Daoy (cell line): Measurements from ENCODE around the gene CSF3. TPM values are rescaled to one million over a fixed set of nuclear protein-coding genes. Genes with fewer than 3 reads are reported as not detected.

Experiments used
- DNase-seq: peaks from one replicate; pipeline ENCODE4 v3.0.0-alpha.2; 2015; ENCODE audit warnings: low read depth
- total RNA-seq: library from RNA; depleted of rRNA; stranded (reverse); fragments of >200 nt; shearing (Covaris generic); gene quantifications from 2 replicates; pipeline ENCODE4 v1.2.3, GENCODE V29; 2014; rRNA removed

CSF3 gene
- total RNA-seq, 1 experiment from 2014 or later: 0.29 TPM

- DNase-seq: no peak
These were observed 45.8 kb downstream of the CSF3 start for GRCh38 chr17:40060887-40061608.

GRCh38 chr17:40061609-40062038 lies 46.4 kb downstream of the CSF3 start:
- DNase-seq: no peak

- DNase-seq: peak; percentile 74
These were observed 47.3 kb downstream of the CSF3 start, which contains the start of gene THRA for GRCh38 chr17:40062329-40063186. Gene THRA, plus strand, starts transcription at chr17:40062965. Its CDS starts 11,524 bp downstream, at chr17:40074489.

GRCh38 chr17:40063187-40063771 lies 48.0 kb downstream of the CSF3 start:
- DNase-seq: no peak

GRCh38 chr17:40063901-40064531 lies 48.8 kb downstream of the CSF3 start:
- no peak for DNase-seq

- DNase-seq: peak; percentile 35
These were observed 49.9 kb downstream of the CSF3 start for GRCh38 chr17:40064971-40065768.

GRCh38 chr17:40065769-40066510 lies 50.7 kb downstream of the CSF3 start:
- no peak for DNase-seq

Other genes with a start within 250 kb of the CSF3 start
- 0.30 and 0.74 TPM in 2 replicates for gene IKZF3, start 151.1 kb upstream of the CSF3 start, total RNA-seq
- not detected in 2 replicates for gene ZPBP2, start 147.2 kb upstream of the CSF3 start, total RNA-seq
- 0.57 and 2.5 TPM in 2 replicates for gene GSDMB, start 96.8 kb upstream of the CSF3 start, total RNA-seq
- gene ORMDL3, start 87.8 kb upstream of the CSF3 start, total RNA-seq: 23.3 and 27.1 TPM in 2 replicates
- not detected in 2 replicates for gene LRRC3C, start 87.7 kb upstream of the CSF3 start, total RNA-seq
- not detected in 2 replicates for gene GSDMA, start 52.4 kb upstream of the CSF3 start, total RNA-seq
- gene PSMD3, start 34.6 kb upstream of the CSF3 start, total RNA-seq: 146 and 185 TPM in 2 replicates
- gene MED24, start 39.0 kb downstream of the CSF3 start, total RNA-seq: 31.8 and 39.2 TPM in 2 replicates
- 4.4 and 7.7 TPM in 2 replicates for gene THRA, start 47.5 kb downstream of the CSF3 start, total RNA-seq
- 0.80 and 1.4 TPM in 2 replicates for gene NR1D1, start 85.1 kb downstream of the CSF3 start, total RNA-seq
- 46.5 and 52.5 TPM in 2 replicates for gene MSL1, start 106.5 kb downstream of the CSF3 start, total RNA-seq
- gene CASC3, start 125.1 kb downstream of the CSF3 start, total RNA-seq: 47.8 and 56.5 TPM in 2 replicates
- gene RAPGEFL1, start 162.0 kb downstream of the CSF3 start, total RNA-seq: 0.51 and 1.2 TPM in 2 replicates
- 4.9 and 6.3 TPM in 2 replicates for gene WIPF2, start 203.9 kb downstream of the CSF3 start, total RNA-seq